ENCODE results near the gene EEPD1.
"Not testable (repeated sequence)": the region's sequence is repeated elsewhere in the genome, so short reads cannot be mapped to it uniquely, and the experiment has no call there.

EEPD1 gene

DNA sequence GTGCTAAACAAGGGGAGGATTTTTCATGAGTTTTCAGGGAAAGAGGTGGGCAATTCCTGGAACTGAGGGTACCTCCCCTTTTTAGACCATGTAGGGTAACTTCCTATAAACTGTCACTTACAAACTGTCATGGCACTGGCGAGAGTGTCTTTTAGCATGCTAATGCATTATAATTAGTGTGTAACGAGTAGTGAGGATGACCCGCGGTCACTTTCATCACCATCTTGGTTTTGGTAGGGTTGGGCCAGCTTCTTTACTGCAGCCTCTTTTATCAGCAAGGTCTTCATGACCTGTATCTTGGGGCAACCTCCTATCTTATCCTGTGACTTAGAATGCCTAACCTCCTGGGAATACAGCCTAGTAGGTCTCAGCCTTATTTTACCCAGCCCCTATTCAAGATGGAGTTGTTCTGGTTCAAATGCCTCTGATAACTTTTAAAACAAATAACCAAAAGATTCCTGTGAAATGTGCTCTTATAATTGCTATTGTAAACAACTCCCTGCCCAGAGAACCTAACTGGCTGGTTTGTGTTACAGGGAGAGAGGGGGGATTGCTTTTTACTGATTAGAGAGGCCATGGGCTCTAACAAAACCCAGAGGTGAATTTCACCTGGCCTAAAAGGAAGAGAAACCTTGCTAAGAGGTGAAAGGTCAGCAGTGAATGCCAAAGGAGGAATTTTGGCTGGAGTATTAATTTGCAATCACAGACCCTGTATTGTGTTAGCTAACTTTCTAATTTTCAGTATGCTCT lies 64.3 kb downstream of the EEPD1 start:
- DNase-seq (ENCODE audit: low spot score): no peak

DNA sequence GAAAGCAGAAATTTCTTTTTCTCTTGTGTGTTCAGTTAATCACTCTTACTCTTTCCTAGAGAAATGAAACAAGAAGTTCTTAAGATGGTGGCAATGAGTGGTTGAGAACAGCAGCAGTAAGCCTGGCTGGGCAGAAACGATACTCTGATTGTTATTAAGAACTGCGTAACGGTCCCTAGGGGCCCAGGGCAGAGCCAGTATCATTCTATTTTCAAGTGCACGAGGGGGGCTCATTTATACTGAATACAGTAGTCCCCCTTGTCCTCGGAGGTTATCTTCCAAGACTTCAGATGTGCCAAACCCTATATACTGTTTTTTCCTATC lies 64.9 kb downstream of the EEPD1 start:
- DNase-seq (ENCODE audit: low spot score): no peak

DNA sequence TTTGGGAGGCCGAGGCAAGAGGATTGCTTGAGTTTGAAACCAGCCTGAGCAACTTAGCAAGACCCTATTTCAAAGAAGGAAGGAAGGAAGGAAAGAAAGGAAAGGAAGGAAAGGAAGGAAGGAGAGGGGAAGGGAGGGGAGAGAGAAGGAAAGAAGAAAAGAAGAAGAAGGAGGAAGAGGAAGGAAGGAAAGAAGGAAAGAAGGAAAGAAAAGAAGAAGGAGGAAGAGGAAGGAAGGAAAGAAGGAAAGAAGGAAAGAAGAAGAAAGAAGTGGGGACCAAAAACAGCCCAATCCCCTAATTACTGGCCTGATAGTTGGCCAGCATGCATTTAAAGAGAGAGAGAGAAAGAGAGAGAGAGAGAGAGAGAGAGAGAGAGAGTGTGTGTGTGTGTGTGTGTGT lies 66.4 kb downstream of the EEPD1 start:
- no peak for DNase-seq (ENCODE audit: low spot score)

DNA sequence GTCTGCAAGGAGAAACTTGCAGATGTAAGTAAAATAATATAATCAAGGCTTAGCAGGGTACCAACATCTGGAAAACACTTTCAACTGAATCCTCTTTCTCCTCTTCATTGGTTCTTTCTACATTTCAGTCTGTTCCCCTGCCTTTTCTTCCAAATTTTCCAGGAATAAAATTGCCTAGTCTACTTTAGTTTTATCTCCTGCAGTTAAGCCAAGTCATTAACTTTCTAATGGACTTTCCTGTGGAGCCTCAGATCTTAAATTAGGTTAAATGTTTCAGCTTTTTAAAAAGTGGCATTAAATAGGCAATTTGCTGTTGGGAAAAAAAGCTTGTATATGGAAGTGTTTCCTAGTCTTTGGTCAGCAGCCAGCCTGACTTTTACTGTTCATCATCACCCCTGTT lies 70.8 kb downstream of the EEPD1 start:
- DNase-seq (ENCODE audit: low spot score): no peak

DNA sequence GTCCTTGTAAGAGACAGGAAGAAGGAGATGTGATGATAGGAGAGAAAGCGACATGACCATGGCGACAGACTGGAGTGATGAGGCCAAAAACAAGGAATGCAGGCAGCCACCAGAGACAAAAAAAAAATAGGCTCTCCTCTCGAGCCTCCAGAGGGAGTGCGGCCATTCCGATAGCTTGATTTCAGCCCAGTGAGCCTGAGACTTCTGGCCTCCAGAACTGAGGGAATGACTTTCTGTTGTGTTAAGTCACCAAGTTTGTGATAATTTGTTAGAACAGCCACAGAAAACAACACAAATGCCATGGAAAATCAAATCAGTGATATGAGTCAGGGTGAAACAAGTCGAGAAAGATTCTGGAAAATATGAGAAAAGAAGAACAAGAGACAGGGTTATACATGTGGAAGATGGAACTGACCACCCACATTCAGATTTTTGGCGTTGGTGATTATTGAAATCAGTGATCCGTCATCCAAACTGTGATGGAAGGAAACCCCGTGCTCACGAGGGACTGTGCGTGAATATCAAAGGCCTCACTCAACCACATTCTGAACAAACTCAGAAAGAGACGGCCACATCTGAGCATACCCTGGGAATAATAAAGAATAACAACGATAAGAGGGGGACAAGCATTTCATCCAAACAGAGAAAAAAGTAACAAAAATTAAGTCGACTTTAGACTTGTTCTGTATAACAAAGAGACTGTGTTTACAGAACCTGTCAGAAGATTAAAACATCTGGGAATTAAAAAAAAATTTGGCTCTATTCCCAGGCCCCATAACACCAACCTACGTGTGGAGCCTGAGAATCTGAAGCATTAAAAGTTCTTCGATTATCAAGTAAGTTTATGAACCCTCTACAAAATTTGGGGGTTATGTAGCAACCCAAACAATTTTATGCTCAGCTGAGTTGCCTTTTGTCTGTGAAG lies 72.1 kb downstream of the EEPD1 start:
- no peak for DNase-seq (ENCODE audit: low spot score)

DNA sequence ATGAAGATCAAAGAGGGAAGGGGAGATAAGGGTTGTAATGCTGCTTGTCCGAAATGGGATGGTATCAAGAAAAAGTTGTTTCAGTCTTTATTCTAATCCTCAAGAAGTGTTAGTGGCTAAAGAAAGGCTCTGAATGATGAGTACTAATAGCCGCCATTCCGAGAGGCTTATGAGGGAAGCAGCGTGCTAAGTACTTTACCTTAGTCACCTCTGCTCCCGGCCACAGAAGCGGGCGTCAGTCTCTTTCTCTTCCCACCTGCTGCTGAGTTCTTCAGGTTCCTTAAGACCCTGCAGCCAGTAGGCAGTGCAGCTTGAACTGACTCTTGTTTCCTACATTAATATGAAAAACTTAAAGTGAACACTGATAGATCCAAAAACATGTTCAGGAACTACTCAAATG lies 73.1 kb downstream of the EEPD1 start:
- DNase-seq (ENCODE audit: low spot score): no peak

DNA sequence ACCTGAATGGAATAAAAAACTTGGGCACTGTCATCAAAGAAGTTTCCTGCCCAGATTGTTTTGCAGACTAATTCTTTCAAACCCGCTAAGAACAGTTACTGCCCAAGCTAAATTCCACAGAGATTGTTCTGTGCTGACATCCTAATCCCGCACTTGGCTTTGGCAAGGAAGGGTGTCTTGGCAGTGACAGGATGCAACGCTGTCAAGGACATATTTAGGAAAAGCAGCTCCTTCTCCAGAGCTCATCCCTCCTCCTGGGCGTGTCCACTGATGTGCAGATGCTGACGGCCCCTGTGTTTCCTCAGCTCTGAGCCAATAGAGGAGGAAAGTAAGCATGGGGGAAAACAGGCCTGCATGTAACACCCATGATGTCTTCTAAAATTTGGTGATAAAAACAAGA lies 74.2 kb downstream of the EEPD1 start:
- DNase-seq (ENCODE audit: low spot score): peak; percentile 93

DNA sequence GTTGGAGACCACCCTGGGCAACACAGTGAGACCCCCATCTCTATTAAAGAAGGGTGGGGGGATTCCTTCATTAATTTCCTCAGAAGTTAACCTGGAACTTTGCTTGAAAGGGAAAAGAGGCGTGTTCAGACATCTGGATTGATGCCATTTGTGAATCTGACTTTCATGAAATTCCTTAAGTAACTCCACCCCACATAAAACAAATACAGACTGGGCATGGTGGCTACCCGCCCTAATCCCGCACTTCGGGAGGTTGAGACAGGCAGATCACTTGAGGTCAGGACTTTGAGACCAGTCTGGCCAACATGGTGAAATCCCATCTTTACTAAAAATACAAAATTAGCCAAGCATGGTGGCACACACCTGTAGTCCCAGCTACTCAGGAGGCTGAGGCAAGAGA lies 75.0 kb downstream of the EEPD1 start:
- DNase-seq (ENCODE audit: low spot score): no peak

DNA sequence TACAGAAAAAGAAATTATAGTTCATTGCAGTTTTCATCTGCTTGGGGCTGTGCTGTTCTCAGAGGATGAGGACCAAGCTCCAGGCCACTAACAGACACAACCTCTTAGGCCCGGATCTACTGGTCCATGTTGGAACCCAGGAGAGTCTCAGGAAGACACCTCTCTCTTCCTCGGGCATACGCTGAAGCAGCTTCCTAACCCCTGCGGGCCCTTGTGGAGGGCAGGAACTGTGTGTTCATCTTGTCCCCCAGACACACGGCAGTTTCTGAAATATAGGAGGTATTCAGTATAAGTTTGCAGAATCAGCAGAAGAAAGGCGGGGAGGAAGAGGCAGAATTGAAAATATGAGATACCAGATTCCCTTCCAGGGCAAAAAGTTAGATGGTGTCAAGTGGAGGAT lies 78.4 kb downstream of the EEPD1 start:
- DNase-seq (ENCODE audit: low spot score): no peak

DNA sequence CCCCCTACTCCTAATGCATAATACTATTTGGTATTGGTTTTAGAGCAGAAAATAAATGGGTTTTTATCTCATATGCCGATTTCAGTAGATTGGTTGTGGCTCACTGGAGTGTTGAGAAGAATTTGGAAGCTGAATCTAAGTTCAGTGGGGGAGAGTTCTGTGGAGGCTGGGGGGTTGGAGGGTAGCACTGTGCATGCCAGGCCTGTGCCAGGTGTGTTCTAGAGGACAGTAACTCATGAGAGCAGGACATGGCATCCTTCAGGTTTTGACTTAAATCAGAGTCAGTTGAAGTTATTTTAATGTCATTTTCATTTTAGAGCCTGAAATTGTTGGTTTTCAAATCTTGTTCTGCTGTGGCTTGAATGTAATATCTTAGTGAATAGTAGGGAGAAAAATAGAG lies 79.5 kb downstream of the EEPD1 start:
- no peak for DNase-seq (ENCODE audit: low spot score)

DNA sequence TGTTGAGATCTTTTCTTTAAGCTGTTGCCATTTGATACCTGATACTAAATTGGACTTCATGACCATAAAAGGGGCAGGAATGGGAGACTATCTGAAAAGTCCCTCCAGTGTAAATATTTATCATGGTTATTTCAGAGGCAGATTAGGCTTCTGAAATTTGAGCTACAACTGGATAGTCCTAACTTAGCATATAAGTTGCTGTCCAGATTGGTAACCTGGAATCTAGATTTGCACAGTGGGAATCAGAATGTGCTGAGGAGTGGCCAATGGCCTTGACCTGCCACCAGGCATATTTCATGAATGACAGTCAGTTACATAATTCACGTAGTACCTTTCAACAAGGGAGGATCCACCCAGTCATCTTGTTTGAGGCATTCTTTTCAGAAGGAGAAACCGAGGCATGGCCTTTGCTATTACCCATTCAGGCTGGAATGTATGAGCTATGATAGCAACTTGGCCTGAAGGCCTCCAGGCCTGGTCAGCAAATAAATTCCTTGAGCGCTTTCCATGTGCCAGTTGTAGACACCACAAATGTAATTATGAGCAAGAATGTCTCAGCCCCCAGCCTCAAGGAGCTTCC lies 80.0 kb downstream of the EEPD1 start:
- no peak for DNase-seq (ENCODE audit: low spot score)

DNA sequence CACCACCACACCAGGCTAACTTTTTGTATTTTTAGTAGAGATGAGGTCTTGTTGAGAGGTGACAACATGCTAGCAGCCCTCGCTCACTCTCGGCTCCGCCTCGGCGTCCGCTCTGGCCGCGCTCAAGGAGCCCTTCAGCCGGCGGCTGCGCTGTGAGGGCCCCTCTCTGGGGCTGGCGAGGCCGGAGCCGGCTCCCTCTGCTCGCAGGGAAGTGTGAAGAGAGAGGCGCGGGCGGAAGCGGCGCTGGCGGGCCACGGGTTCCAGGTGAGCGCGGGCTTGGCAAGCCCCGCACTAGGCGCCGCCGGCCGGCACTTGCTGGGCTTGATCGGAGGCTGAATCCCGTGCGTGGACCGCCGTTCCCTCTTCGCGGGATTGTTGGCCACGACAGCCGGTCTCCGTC lies 83.0 kb downstream of the EEPD1 start:
- DNase-seq (ENCODE audit: low spot score): no peak

DNA sequence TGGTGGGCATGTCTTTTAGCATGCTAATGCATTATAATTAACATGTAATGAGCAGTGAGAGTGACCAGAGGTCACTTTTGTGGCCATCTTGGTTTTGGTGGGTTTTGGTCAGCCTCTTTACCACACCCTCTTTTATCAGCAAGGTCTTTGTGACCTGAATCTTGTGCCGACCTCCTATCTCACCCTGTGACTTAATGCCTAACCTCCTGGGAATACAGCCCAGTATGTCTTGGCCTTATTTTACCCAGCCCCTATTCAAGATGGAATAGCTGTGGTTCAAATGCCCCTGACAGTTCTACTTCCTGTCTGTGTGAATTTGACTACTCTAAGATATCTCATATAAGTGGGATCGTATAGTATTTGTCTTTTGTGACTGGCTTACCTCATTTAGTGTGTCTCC lies 85.1 kb downstream of the EEPD1 start:
- DNase-seq (ENCODE audit: low spot score): no peak

DNA sequence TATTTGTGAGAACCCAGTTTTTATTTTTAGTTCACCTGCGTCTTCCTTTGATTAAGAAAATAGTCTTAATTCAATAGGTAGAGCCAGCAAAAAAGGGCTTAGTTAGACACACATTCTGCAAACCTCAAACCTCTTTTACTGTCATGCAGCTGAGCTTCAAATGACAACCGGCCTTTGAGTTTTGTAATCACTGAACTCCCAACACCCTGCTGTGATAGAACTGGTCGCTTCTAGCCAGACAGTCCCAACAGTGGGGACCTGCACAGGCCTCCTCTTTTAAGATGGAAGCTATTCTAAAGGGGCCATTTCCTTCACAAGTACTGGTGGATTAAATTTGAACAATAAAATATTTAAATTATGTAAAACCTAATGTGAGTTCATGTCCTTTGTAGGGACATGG lies 90.3 kb downstream of the EEPD1 start:
- not testable (repeated sequence) for DNase-seq (ENCODE audit: low spot score)

DNA sequence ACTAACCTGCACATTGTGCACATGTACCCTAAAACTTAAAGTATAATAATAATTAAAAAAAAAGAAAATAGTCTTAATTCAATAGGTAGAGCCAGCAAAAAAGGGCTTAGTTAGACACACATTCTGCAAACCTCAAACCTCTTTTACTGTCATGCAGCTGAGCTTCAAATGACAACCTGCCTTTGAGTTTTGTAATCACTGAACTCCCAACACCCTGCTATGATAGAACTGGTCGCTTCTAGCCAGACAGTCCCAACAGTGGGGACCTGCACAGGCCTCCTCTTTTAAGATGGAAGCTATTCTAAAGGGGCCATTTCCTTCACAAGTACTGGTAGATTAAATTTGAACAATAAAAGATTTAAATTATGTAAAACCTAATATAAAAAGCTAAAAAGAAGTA lies 90.9 kb downstream of the EEPD1 start:
- DNase-seq (ENCODE audit: low spot score): not testable (repeated sequence)

DNA sequence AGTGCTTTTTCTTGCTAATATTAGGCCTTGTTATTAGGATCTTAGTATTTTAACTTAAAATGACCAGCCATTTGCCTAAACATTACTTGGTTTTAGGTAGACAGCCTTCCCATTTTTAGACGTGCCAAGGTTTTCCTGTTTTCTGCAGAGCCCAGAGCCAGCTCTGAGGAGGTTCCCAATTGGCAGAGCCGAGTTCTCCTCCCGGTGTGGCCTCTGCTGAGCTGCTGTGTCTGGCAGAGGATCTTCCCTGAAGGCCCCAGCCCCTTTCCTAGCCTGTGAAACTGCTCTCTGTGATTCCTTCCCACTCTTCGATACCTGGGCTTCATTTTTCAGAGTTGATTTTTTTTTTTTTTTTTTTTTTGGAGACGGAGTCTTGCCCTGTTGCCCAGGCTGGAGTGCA lies 91.4 kb downstream of the EEPD1 start:
- no peak for DNase-seq (ENCODE audit: low spot score)

DNA sequence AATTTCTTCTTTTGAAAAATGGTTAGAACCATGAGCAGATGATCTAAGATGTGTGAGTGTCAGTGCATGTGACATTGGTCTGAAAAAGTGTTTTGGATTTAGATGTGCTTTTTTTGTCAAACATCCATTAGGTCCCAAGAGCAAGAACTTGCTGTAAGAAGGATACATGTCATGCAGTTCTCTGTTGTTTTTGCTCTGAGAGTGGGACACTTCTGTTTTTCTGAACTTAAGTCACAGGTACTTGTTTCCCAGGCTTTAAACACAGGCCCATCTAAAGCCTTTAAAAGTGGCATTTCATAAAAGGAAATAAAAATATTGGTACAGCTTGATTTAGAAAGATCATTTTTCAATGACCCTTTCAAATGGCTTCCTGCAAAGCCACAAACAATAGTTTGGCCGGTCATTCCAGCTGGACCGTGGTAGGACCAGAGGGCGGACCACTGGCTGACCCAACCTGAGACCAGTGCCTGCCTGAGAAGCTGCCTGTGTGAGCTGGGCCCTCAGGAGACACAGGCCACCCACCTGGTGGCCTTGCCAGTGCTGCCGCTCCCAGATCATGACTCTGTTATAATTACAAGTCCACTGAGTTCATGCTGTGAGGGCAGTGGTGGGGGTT lies 92.7 kb downstream of the EEPD1 start:
- no peak for DNase-seq (ENCODE audit: low spot score)

DNA sequence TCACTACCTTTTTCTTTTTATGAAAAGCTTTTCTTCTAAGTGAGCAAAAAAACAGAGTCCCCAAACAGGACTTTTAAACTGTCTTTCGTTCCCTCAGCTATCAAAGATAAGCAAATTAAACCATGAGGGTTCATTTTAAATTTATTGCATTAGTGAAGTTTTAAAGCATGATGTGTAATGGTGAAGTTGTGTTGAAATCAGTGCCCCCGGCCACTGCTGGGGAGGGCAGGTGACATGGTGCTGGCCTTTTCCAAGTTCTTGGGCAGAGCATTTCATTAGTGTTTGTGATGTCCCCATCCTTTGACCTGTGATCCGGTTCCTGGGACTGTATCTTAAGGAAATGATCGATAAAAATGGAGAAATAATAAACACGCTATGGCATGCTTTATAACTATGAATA lies 96.0 kb downstream of the EEPD1 start:
- no peak for DNase-seq (ENCODE audit: low spot score)

DNA sequence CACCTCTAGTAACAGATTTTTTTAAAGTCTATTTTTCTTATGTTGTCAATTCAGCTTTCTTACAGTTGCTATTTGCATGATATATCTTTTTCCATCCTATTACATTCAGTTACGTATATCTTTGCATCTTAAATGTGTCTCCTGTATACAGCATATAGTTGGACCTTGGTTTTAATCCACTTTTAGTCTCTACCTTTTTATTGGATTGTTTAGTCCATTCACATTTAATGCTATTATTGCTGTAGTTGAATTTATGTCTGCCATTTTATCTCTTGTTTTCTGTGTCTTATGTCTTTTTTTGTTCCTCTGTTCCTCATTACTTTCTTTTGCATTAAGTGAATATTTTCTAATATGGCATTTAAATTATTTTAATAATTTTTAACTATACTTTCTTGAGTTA lies 100.6 kb downstream of the EEPD1 start:
- no peak for DNase-seq (ENCODE audit: low spot score)

DNA sequence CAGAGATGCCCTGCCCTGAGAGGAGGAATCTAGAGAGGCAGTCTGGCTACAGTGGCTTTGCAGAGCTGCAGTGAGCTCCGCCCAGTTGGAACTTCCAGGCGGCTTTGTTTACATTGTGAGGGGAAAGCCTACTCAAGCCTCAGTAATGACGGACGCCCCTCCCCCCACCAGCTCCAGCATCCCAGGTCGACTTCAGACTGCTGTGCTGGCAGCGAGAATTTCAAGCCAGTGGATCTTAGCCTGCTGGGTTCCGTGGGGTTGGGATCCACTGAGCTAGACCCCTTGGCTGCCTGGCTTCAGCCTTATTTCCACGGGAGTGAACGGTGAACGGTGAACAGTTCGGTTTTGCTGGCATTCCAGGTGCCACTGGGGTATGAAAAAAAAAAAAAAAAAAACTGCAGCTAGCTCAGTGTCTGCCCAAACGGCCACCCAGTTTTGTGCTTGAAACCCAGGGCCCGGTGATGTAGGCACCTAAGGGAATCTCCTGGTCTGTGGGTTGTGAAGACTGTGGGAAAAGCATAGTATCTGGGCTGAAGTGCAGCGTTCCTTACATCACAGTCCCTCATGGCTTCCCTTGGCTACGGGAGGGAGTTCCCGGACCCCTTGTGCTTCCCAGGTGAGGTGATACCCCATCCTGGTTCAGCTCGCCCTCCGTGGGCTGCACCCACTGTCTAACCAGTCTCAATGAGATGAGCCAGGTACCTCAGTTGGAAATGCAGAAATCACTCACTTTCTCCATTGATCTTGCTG lies 105.6 kb downstream of the EEPD1 start:
- not testable (repeated sequence) for DNase-seq (ENCODE audit: low spot score)

DNA sequence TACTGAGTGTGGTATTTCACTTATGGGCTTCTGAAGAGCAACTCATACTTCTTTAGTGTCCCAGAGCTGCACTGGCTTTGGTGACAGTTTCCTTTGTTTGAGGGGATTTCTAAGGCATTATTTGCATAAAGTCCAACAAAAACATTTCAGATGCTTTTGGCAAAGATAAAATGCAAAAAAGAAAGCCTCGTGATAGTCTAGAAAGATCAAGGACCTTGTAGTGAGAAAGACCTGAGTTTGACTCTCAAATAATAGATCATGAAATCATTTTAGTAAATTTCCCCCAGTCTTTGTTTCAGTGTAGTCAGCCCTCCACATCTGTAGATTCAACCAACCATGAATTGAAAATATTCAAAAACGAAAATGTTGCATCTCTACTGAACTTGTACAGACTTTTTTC lies 107.4 kb downstream of the EEPD1 start:
- DNase-seq (ENCODE audit: low spot score): no peak

All from AG20443 (cell line).